ENCODE measurements around the gene B3GALT5.
A peak's percentile ranks its signal among the peaks of the same experiment; 100 is the strongest.

The B3GALT5 gene

DNA sequence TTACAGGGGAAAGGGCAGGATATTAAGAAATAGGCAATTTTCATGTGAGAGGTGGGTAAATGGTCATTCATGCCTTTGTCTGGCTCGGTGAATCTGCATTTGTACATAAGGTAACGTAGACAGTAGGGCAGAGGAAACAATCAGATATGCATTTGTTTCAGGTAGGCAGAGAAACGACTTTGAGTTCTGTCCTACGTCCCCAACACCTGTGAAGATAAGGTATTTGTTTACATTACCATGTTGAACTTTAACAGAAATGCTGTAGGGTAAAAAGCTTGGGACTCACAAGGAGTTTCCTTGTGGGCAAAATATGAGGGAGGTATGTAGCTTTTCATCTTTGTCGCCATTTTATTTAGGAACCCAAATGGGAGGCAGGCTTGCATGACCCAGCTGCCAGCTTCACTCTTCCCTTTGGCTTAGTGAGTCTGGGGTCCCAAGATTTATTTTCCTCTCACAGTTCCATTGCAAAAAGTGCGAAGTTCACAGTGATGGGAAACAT lies 31.4 kb downstream of the B3GALT5 start:
- Mint-ChIP-seq H3K27ac (no peak overlapping the region), H3K27me3 (ENCODE audit: low read depth, poor library complexity) (peaks cover 18% of the 10 kb centered on the region)
- TF ChIP-seq, protein P1, sequence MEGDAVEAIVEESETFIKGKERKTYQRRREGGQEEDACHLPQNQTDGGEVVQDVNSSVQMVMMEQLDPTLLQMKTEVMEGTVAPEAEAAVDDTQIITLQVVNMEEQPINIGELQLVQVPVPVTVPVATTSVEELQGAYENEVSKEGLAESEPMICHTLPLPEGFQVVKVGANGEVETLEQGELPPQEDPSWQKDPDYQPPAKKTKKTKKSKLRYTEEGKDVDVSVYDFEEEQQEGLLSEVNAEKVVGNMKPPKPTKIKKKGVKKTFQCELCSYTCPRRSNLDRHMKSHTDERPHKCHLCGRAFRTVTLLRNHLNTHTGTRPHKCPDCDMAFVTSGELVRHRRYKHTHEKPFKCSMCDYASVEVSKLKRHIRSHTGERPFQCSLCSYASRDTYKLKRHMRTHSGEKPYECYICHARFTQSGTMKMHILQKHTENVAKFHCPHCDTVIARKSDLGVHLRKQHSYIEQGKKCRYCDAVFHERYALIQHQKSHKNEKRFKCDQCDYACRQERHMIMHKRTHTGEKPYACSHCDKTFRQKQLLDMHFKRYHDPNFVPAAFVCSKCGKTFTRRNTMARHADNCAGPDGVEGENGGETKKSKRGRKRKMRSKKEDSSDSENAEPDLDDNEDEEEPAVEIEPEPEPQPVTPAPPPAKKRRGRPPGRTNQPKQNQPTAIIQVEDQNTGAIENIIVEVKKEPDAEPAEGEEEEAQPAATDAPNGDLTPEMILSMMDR (IDR thresholded peaks at IDR 0.05) = no peak

DNA sequence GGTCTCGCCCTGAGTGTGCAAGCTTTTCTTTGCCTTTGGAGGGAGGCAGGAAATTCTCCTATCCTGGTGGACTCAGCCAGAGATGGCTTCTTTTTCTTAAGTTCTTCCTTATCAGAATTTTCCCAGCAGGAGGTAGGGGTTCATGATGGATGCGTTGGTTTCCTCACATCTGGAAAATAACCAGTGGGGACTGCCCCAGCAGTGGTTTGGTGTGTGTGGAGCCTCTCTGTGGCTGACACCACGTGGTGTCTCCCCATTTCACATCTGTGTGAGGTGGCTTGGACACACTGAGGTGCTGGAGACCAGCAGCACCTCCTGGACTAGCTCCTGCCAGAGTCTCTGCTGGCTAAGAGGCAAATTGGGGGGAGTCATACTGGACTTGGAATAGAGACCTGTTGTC lies 32.6 kb downstream of the B3GALT5 start:
- Mint-ChIP-seq H3K9me3 (no peaks in the 10 kb centered on the region), H3K4me3 (no peak overlapping the region), H3K4me1 (peaks cover 40% of the 10 kb centered on the region), H3K27me3 (ENCODE audit: low read depth, poor library complexity) (peaks cover 18% of the 10 kb centered on the region), H3K27ac (peak overlapping the region; percentile 24), H3K36me3 (ENCODE audit: low read depth) (peaks cover 5% of the 10 kb centered on the region)
- DNase-seq = no peak
- TF ChIP-seq, protein P1 (IDR thresholded peaks at IDR 0.05) = no peak

More for the DNA sequence above, 31.4 kb downstream of the B3GALT5 start:
- H3K9me3 Mint-ChIP-seq = no peaks in the 10 kb centered on the region
- no peak overlapping the region for H3K4me3 Mint-ChIP-seq
- H3K36me3 Mint-ChIP-seq (ENCODE audit: low read depth) = peaks cover 5% of the 10 kb centered on the region
- peaks cover 45% of the 10 kb centered on the region for H3K4me1 Mint-ChIP-seq
- DNase-seq = no peak

DNA sequence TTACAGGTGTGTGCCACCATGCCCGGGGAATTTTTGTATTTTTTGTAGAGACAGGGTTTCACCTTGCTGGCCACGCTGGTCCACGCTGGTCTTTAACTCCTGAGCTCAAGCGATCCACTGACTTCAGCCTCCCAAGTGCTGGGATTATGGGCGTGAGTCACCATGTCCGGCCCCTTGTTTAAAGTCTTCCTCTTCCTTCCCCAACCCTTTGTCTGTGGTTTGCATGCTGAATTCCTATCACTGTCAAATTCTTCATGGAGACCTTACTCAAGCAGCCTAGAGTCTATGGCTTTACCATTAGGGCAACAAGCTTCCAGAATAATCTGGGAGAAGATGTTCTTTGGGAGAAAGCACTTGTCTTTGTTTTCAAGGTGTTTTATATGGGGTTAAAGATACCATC lies 34.7 kb downstream of the B3GALT5 start:
- H3K9me3 Mint-ChIP-seq = peaks cover 9% of the 10 kb centered on the region
- H3K27me3 Mint-ChIP-seq (ENCODE audit: low read depth, poor library complexity) = peaks cover 12% of the 10 kb centered on the region
- H3K4me3 Mint-ChIP-seq = no peak overlapping the region
- H3K4me1 Mint-ChIP-seq = peaks cover 34% of the 10 kb centered on the region
- DNase-seq = no peak
- no peak overlapping the region for H3K27ac Mint-ChIP-seq
- H3K36me3 Mint-ChIP-seq (ENCODE audit: low read depth) = peaks cover 14% of the 10 kb centered on the region
- TF ChIP-seq, protein P1 (IDR thresholded peaks at IDR 0.05) = no peak

DNA sequence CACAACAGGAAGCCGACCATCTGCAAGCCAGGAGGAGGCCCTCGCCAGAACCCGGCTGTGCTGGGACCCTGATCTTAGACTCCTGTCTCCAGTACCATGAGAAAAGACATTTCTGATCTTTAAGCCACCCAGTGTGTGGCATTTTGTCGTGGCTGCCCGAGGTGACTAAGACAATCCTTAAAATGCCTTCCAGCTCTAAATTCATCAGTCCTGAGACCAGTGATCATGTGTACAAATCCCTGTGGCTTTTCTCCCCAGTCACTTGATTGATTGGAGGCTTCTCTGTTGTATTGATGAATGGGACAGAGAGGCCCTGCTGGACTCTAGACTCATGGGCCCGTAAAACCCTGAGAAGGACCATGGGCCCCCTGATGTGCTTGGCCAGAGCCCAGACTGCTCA lies 36.1 kb downstream of the B3GALT5 start:
- Mint-ChIP-seq H3K36me3 (ENCODE audit: low read depth) (peaks cover 24% of the 10 kb centered on the region), H3K4me1 (peaks cover 30% of the 10 kb centered on the region), H3K9me3 (peaks cover 20% of the 10 kb centered on the region), H3K27ac (peak overlapping the region; percentile 92), H3K4me3 (no peak overlapping the region), H3K27me3 (ENCODE audit: low read depth, poor library complexity) (peaks cover 10% of the 10 kb centered on the region)
- DNase-seq = no peak
- TF ChIP-seq, protein P1 (IDR thresholded peaks at IDR 0.05) = no peak

DNA sequence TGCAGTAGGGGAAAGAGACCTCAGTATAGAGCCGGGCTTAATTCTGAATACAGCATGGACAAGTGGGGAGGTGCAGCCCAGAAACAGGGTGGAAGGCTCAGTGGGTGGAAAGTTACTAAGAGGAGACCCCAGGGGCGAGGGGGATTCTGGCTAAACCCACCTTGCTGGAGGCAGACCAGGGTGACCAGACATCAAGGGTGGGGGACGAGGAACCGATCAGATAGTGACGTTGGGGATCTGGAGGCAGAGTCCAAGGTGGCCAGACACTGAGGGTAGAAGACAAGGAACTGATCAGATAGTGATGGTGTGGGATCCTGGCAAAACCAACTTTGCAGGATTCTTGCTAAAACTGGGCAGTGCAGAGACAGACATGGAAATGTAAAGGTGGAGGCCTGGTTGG lies 36.8 kb downstream of the B3GALT5 start:
- DNase-seq = no peak
- TF ChIP-seq, protein P1 (IDR thresholded peaks at IDR 0.05) = no peak
- H3K9me3 Mint-ChIP-seq = peaks cover 26% of the 10 kb centered on the region
- peaks cover 23% of the 10 kb centered on the region for H3K4me1 Mint-ChIP-seq
- H3K36me3 Mint-ChIP-seq (ENCODE audit: low read depth) = peaks cover 30% of the 10 kb centered on the region
- H3K4me3 Mint-ChIP-seq = no peak overlapping the region
- H3K27me3 Mint-ChIP-seq (ENCODE audit: low read depth, poor library complexity) = peaks cover 10% of the 10 kb centered on the region
- H3K27ac Mint-ChIP-seq = peak overlapping the region; percentile 92

DNA sequence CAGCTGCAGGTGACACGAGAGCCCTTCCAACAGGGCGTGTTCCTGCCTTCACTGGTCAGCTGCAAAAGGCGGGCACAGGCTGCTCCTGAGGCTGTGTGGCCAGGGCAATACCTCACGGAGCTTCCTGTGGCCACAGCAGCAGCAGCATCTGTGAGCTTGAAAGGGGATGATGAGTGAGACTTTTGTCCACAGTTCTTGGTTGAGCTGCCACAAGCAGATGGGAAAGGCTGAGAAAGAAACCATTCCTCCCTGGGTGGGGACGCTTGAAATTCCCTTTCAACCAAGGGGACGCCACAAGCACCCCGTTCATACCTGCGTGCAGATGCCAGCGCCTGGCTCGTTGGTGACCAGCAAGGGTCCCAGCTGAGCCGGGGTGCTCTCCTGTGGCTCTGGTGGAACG lies 37.6 kb downstream of the B3GALT5 start:
- peaks cover 15% of the 10 kb centered on the region for H3K4me1 Mint-ChIP-seq
- TF ChIP-seq, protein P1 (IDR thresholded peaks at IDR 0.05) = no peak
- peaks cover 35% of the 10 kb centered on the region for H3K36me3 Mint-ChIP-seq (ENCODE audit: low read depth)
- H3K4me3 Mint-ChIP-seq = no peak overlapping the region
- H3K9me3 Mint-ChIP-seq = peaks cover 28% of the 10 kb centered on the region
- no peak for DNase-seq
- H3K27me3 Mint-ChIP-seq (ENCODE audit: low read depth, poor library complexity) = peaks cover 7% of the 10 kb centered on the region
- H3K27ac Mint-ChIP-seq = no peak overlapping the region

All from nephron progenitor cell (in vitro differentiated cells).